Stimulated activated effector memory CD8-positive, alpha-beta T cell treated with anti-CD3 and anti-CD28 coated beads, Interleukin-12 subunit alpha, Interleukin-12 subunit beta, amount 100 ng/mL, for 72 hours (primary cell): ENCODE measurements around the gene AP3S2.
"Not testable (repeated sequence)": the region's sequence is repeated elsewhere in the genome, so short reads cannot be mapped to it uniquely, and the experiment has no call there.

Experiments
- ATAC-seq: fragments of 150-1000 bp; cut with Tn5 transposase; 2 replicates; pipeline ENCODE4 v1.10.0; 2021
- DNase-seq, 2 donors: peaks; one replicate each; pipeline ENCODE4 v3.0.0; 2021 to 2022; ENCODE audit warnings: low spot score in 2 of 2
- H3K27ac Mint-ChIP-seq: one replicate; pipeline ENCODE4 v1.8.0; 2022; ENCODE audit warnings: mild to moderate bottlenecking, mixed read lengths
- H3K36me3 Mint-ChIP-seq: one replicate; pipeline ENCODE4 v1.8.0; 2022; ENCODE audit warnings: mild to moderate bottlenecking, mixed read lengths
- H3K4me1 Mint-ChIP-seq: one replicate; pipeline ENCODE4 v1.8.0; 2022; ENCODE audit warnings: mixed read lengths
- H3K4me3 Mint-ChIP-seq: one replicate; pipeline ENCODE4 v1.8.0; 2022; ENCODE audit warnings: mild to moderate bottlenecking, mixed read lengths
- H3K9me3 Mint-ChIP-seq: one replicate; pipeline ENCODE4 v1.8.0; 2022; ENCODE audit warnings: mixed read lengths

Gene AP3S2

GRCh38 chr15:89799011-89799911 lies 94.5 kb downstream of the AP3S2 start:
- Mint-ChIP-seq H3K9me3 (peaks cover 6% of the 10 kb centered on the region), H3K4me1 (no peaks in the 10 kb centered on the region), H3K36me3 (no peaks in the 10 kb centered on the region), H3K27ac (no peak overlapping the region), H3K4me3 (no peak overlapping the region)
- DNase-seq (no peak), ATAC-seq (no peak)

- Mint-ChIP-seq H3K4me3 (no peak overlapping the region), H3K36me3 (no peaks in the 10 kb centered on the region), H3K27ac (peak overlapping the region; percentile 60), H3K4me1 (no peaks in the 10 kb centered on the region), H3K9me3 (peaks cover 6% of the 10 kb centered on the region)
- ATAC-seq (no peak), DNase-seq (no peak)
These were observed 96.1 kb downstream of the AP3S2 start for GRCh38 chr15:89797678-89798201.

GRCh38 chr15:89795996-89796395 lies 97.8 kb downstream of the AP3S2 start:
- Mint-ChIP-seq H3K27ac (no peak overlapping the region), H3K4me1 (no peaks in the 10 kb centered on the region), H3K36me3 (no peaks in the 10 kb centered on the region), H3K9me3 (peaks cover 6% of the 10 kb centered on the region), H3K4me3 (no peak overlapping the region)
- ATAC-seq (no peak), DNase-seq (no peak)

GRCh38 chr15:89794627-89795241 lies 99.1 kb downstream of the AP3S2 start:
- ATAC-seq (no peak), DNase-seq (no peak)
- H3K4me1 Mint-ChIP-seq = no peaks in the 10 kb centered on the region
- no peak overlapping the region for H3K27ac Mint-ChIP-seq
- H3K36me3 Mint-ChIP-seq = no peaks in the 10 kb centered on the region
- peaks cover 6% of the 10 kb centered on the region for H3K9me3 Mint-ChIP-seq
- H3K4me3 Mint-ChIP-seq = no peak overlapping the region

- Mint-ChIP-seq H3K36me3 (no peaks in the 10 kb centered on the region), H3K4me3 (no peak overlapping the region), H3K27ac (no peak overlapping the region), H3K9me3 (peaks cover 5% of the 10 kb centered on the region), H3K4me1 (no peaks in the 10 kb centered on the region)
- DNase-seq = no peak
- ATAC-seq = no peak
These were observed 101.5 kb downstream of the AP3S2 start for GRCh38 chr15:89792106-89792805.

GRCh38 chr15:89790661-89791060 lies 103.1 kb downstream of the AP3S2 start:
- Mint-ChIP-seq H3K9me3 (peaks cover 3% of the 10 kb centered on the region), H3K27ac (no peak overlapping the region), H3K36me3 (no peaks in the 10 kb centered on the region), H3K4me1 (no peaks in the 10 kb centered on the region), H3K4me3 (no peak overlapping the region)
- DNase-seq (no peak), ATAC-seq (no peak)

GRCh38 chr15:89790206-89790605 lies 103.6 kb downstream of the AP3S2 start:
- no peak overlapping the region for H3K27ac Mint-ChIP-seq
- H3K36me3 Mint-ChIP-seq = no peaks in the 10 kb centered on the region
- H3K4me1 Mint-ChIP-seq = no peaks in the 10 kb centered on the region
- H3K4me3 Mint-ChIP-seq = no peak overlapping the region
- DNase-seq (no peak), ATAC-seq (no peak)
- H3K9me3 Mint-ChIP-seq = peaks cover 3% of the 10 kb centered on the region

- DNase-seq, H3K27ac Mint-ChIP-seq, H3K36me3 Mint-ChIP-seq: not testable (repeated sequence)
These were observed 105.2 kb downstream of the AP3S2 start for GRCh38 chr15:89788585-89788984.

GRCh38 chr15:89787944-89788343 lies 105.8 kb downstream of the AP3S2 start:
- no peak overlapping the region for H3K27ac Mint-ChIP-seq
- no peaks in the 10 kb centered on the region for H3K9me3 Mint-ChIP-seq
- no peak overlapping the region for H3K4me3 Mint-ChIP-seq
- H3K36me3 Mint-ChIP-seq = no peaks in the 10 kb centered on the region
- ATAC-seq (no peak), DNase-seq (no peak)
- H3K4me1 Mint-ChIP-seq = no peaks in the 10 kb centered on the region

More at GRCh38 chr15:89788585-89788984, 105.2 kb downstream of the AP3S2 start:
- H3K4me3 Mint-ChIP-seq, H3K4me1 Mint-ChIP-seq, H3K9me3 Mint-ChIP-seq, ATAC-seq: not testable (repeated sequence)

GRCh38 chr15:89785774-89786140 lies 108.0 kb downstream of the AP3S2 start:
- Mint-ChIP-seq H3K4me1 (peaks cover 3% of the 10 kb centered on the region), H3K4me3 (no peak overlapping the region), H3K9me3 (no peaks in the 10 kb centered on the region), H3K27ac (no peak overlapping the region), H3K36me3 (no peaks in the 10 kb centered on the region)
- DNase-seq (no peak), ATAC-seq (no peak)

- H3K4me1 Mint-ChIP-seq = peaks cover 8% of the 10 kb centered on the region
- no peak overlapping the region for H3K4me3 Mint-ChIP-seq
- no peaks in the 10 kb centered on the region for H3K36me3 Mint-ChIP-seq
- ATAC-seq = no peak
- DNase-seq = no peak
- no peaks in the 10 kb centered on the region for H3K9me3 Mint-ChIP-seq
- H3K27ac Mint-ChIP-seq = no peak overlapping the region
These were observed 108.6 kb downstream of the AP3S2 start for GRCh38 chr15:89785064-89785773.

GRCh38 chr15:89784686-89784960 lies 109.2 kb downstream of the AP3S2 start:
- Mint-ChIP-seq H3K9me3 (no peaks in the 10 kb centered on the region), H3K4me1 (peaks cover 8% of the 10 kb centered on the region), H3K36me3 (no peaks in the 10 kb centered on the region), H3K4me3 (no peak overlapping the region), H3K27ac (no peak overlapping the region)
- ATAC-seq (no peak), DNase-seq (no peak)

- Mint-ChIP-seq H3K9me3 (no peaks in the 10 kb centered on the region), H3K36me3 (no peaks in the 10 kb centered on the region), H3K4me3 (no peak overlapping the region), H3K4me1 (peaks cover 8% of the 10 kb centered on the region), H3K27ac (no peak overlapping the region)
- no peak for ATAC-seq
- DNase-seq = no peak
These were observed 109.7 kb downstream of the AP3S2 start for GRCh38 chr15:89783861-89784685.

GRCh38 chr15:89783111-89783860 lies 110.5 kb downstream of the AP3S2 start:
- H3K36me3 Mint-ChIP-seq = no peaks in the 10 kb centered on the region
- DNase-seq = no peak
- H3K9me3 Mint-ChIP-seq = no peaks in the 10 kb centered on the region
- ATAC-seq = no peak
- peaks cover 8% of the 10 kb centered on the region for H3K4me1 Mint-ChIP-seq
- no peak overlapping the region for H3K4me3 Mint-ChIP-seq
- H3K27ac Mint-ChIP-seq = no peak overlapping the region
